SKM-1 treated with dmso at 0.1 percent for 144 hours (cell line): ENCODE measurements around the gene PRMT7.

Experiments used
- DNase-seq: peaks from one replicate; lab custom pipeline; 2025; ENCODE audit not compliant: unreplicated experiment; lab: John Stamatoyannopoulos, UW

PRMT7 gene

GRCh38 chr16:68373528-68374245 lies 62.9 kb downstream of the PRMT7 start:
- DNase-seq, result no peak

DNA sequence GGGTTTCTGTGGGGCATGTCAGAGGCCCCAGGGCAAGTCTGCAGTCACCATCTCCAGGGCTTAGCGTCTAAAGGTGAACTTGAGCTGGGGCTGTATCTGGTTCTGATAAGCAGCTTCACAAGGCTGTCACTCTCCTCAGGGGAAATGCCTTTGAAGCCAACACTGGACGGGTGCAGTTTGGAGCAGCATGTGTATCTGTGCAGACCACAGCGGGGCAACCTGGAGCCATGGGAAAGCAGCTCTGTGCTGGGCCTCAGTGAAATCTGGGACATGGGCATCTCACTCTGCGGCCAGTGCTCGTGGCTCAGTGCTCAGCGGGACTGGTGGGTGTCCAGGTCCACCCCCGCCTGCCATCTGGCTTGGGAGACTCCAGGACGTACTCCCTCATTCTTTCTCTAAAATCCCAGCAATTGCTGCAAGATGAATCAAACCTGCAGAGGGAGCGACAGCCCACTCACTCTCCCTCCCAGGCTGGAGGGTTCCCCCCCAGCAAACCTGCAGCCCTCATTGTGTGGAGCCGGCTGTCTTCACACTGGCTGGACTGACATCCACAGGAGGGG lies 63.5 kb downstream of the PRMT7 start:
- no peak for DNase-seq

DNA sequence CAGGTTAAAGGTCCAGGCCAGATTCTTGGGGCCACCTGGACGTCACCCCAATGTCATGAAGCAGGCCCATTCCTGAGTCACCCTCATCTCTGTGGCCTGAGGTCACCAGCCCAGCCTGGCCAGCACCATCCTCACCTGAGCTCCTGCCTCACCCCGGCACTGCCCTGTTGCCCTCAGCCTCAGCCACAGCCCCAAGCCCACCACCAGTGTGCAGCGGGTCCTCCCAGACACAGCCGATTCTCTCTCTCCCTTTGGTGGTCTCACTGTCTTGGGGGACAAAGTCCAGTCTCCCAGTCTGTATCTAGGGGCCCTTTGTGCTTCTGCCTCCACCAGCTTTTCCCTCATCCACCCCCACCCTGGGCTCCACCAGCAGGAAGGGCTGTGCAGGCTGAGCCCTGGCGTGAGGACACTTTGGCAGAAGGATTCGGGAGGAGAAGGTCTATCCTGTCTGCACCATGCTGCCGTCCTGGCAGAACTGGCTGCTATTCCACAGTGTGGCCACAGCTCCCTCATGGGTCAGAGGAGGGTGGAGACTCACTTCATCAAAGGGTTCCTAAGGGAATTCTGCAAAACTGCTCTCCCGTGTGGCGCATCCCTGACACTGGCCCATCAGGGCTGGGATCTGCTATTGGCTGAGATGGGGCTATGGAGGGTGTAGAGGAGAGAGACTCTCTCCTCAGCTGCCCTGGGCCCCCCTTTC lies 64.3 kb downstream of the PRMT7 start:
- no peak for DNase-seq

GRCh38 chr16:68375801-68376536 lies 65.2 kb downstream of the PRMT7 start:
- DNase-seq, result no peak

- DNase-seq, result no peak
Observed at GRCh38 chr16:68376590-68376989, 65.8 kb downstream of the PRMT7 start.

GRCh38 chr16:68377221-68377620 lies 66.4 kb downstream of the PRMT7 start:
- no peak for DNase-seq

GRCh38 chr16:68377667-68378393 lies 67.0 kb downstream of the PRMT7 start:
- no peak for DNase-seq

- DNase-seq, result peak; percentile 40
Observed at GRCh38 chr16:68378436-68379415, 67.9 kb downstream of the PRMT7 start.

GRCh38 chr16:68379472-68380347 lies 68.9 kb downstream of the PRMT7 start:
- DNase-seq, result no peak

- DNase-seq, result no peak
Observed at GRCh38 chr16:68380348-68380670, 69.5 kb downstream of the PRMT7 start.

- DNase-seq, result no peak
Observed at GRCh38 chr16:68380676-68381362, 70.0 kb downstream of the PRMT7 start.

GRCh38 chr16:68381363-68381724 lies 70.5 kb downstream of the PRMT7 start:
- DNase-seq, result no peak

GRCh38 chr16:68382296-68382718 lies 71.5 kb downstream of the PRMT7 start:
- peak; percentile 21 for DNase-seq

- no peak for DNase-seq
Observed at GRCh38 chr16:68383858-68384257, 73.0 kb downstream of the PRMT7 start.

- DNase-seq, result no peak
Observed at GRCh38 chr16:68384288-68385161, 73.7 kb downstream of the PRMT7 start.

DNA sequence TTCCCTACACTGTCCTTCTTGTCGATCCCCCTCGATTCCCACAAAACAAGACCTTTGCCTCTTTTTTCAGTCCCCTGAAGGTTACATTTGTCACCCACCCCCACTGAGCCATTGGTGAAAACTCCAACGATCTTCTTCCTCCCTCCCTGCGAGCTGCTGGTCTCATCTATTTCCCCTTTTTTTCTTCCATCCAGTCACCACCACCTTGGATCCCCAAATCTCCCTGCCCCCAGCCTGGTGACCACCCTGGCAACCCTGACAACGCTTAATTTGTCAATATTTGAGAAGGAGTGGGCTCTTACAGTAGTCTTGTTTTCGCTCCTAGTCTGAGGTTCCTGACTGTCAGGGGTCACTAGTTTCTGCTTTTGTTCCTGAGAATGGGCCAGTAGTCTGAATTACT lies 74.6 kb downstream of the PRMT7 start:
- DNase-seq, result peak; percentile 12

DNA sequence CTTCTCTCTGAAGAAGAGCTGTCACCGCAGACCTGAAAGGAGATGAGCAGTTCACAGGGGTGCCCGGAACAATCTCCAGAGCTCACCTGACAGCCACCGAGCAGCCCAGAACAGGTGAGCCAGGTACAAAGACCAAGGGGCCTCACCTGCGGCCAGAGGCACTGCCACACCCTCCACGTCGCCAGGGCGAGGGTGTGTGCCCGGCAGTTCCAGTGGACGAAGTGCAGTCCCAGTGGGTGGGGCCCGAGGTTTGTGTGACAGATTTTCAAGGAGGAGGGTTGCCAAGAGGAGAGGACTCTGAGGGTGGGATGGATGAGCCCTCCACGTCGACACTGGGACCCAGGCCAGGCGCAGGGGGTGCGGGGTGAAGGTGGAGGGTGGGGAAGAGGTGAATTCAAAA lies 75.8 kb downstream of the PRMT7 start:
- DNase-seq, result no peak
